ENCODE measurements around the gene NOL4L.
"Not testable (repeated sequence)": the region's sequence is repeated elsewhere in the genome, so short reads cannot be mapped to it uniquely, and the experiment has no call there.

Gene NOL4L

DNA sequence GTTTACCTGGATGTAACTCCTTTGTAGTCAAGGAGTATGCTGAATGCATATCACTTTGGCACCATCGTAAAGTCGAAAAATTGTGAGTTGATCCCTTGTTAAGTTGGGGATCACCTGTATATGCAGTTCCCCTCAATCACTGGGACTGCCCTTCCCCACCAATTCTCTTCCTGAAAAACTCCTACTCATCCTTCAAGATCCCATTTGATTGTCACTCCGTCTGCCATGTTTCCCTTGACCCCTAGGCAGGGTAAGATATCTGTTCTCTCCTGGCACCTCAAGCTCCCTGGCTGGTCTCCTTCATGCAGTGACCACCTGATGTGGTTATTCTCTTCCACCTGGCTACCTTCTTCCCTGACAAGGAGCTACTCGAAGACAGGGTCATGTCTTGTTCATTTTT, 10.0 kb upstream of the NOL4L start:
- DNase-seq: no peak

DNA sequence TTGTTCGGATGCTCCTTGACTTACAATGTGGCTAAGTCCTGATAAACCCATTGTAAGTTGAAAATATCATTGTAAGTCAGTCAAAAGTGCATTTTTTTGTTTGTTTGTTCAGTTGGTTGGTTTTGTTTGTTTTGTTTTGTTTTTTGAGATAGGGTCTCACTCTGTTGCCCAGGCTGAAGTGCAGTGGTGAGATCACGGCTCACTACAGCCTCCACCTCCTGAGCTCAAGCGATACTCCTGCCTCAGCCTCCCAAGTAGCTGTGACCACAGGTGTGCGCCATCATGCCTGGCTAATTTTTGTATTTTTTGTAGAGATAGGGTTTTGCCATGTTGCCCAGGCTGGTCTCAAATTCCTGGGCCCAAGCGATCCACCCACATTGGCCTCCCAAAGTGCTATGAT, 9.5 kb upstream of the NOL4L start:
- DNase-seq: not testable (repeated sequence)

DNA sequence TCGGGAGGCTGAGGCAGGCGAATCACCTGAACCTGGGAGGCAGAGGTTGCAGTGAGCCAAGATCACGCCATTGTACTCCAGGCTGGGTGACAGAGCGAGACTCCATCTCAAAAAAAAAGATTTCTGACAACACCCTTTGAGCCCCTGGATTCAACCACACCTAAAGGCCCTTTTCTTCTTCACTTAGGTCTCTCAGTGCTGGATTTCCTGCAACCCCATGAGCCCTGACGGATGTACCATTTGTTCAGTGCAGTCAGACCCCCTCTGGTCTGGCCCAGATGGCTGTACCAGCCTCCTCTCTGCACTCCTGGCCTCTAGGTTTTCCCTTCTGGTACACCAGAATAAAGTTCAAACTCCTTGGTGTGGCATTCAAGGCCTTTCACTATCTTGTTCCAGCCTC, 9.1 kb upstream of the NOL4L start:
- no peak for DNase-seq

DNA sequence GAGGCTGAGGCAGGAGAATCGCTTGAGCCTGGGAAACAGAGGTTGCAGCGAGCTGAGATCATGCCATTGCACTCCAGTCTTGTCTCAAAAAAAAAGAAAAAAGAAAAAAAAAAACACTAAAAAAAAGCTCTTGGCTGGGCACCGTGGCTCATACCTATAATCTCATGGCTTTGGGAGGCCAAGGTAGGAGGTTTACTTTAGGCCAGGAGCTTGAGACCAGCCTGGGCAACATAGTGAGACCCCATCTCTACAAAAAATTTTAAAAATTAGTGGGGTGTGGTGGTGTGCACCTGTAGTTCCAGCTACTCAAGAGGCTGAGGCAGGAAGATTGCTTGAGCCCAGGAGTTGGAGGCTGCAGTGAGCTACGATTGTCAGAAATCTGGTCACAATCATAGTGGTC, 7.5 kb upstream of the NOL4L start:
- not testable (repeated sequence) for DNase-seq

DNA sequence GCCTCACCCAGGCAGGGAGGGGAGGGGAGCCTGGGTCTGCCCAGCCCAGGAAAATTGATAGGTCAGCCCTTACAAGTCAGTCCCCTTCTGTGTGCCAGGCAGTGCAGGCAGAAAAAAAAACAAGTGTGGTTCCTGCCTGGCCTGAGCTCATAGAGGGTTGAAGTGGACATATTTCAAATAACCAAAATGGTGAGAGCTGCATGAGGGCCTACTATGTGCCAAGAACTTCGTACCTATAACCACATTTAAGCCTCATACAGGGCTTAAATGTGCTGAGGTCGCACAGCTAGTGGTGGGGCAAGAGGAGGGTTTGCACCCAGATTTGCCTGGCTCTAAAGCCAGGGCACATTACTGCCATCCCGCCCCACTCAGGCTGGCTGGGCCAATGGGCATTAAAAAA, 6.9 kb upstream of the NOL4L start:
- DNase-seq: no peak

DNA sequence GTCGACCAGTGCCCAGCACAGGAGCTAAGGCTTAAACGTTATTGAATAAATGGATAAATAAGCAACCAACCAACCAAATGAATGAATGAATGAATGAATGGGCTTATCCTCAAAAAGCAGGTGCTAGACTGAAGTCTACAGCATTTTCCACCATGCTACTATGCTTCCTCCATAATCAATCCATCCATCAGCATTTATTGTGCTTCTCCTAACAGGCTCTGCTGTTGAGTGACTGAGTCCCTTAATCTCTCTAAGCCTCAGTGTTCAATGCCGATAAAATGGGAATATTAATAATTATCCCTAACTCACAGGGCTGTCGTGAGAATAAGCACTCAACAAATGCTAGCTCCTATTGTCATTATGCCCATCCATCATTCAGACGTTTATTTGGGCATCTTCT, 4.6 kb upstream of the NOL4L start:
- no peak for DNase-seq

DNA sequence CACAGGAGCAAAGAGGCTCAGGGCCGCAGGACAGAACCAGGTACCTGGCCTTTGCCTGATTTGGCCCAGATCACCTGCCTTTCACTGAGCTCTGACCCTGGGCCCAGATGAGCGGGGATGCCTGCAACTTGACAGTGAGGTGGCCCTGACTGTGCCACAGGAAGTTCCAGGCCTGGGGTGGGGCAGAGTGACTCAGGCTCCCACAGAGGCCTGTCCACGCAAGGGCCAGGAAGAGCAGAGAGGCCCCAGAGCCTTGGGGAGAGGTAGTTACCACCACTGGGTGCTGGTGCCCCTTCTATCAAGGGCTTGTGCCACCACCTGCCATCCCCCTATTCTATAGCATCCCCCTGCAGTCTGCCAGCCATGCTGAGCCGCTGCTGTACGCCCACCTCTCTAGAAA, 4.1 kb upstream of the NOL4L start:
- no peak for DNase-seq

DNA sequence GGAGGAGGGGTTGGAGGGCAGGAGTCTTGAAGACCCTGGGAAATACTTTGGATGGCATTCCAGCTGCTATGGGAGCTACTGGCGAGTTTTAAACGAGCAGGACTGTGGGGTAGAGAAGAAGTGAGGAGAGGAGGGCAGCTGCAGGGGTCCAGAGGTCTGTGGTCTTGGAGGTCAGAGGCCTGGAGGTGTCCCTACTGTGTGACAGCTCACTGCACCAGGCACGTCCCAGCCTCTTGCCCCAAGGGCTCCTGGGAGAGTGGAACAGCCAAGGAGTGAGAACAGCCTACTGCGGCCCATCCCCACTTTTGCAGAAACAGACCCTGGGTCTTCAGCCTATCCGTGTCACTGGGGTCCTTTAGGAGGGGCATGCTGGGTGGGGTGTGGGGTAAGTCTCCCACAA, 2.9 kb upstream of the NOL4L start:
- DNase-seq: no peak

DNA sequence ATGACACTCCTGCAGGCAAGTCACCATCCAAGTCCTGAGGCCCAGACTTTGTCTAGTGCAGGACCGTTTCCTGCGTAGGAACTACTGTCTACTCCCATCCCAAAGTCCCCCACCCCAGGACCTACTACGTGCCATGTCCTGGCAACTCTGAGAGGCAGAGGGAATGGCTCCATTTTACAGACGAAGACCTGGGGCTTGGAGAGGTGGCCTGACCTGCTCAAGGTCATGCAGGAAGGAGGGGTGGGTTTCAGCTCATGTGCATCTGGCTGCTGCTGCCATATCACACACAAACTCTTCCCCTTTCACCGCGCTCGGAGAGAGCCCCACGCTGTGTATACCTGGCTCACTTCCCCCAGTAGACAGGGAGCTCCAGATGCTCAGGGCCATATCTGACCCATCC, 1.2 kb upstream of the NOL4L start:
- DNase-seq: no peak

DNA sequence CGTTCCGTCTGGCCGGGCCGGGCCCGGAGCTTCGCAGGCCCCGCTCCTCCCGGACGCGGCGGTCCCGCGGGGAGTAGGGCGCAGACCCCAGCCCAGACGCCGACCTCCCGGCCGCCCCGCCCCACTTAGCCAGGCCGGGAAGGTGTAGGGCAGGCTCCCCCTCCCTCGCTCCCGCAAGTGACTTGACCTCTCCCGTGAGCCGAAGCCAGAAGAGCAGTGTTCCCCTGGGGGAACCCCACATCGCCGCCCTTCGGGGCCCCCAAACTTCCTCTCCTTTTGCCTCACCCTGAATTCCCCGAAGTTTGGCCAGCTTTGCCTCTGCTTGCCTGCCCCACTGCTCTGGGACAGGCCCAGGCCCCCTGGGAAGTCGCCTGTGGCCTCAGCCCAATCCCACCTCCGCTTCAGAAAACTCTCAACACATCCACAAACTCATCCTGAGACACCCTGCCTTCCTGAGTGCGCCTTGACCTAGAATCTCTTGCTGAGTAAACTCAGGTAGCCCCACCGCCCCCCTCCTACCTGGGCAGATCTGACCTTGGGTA, 524 bp upstream of the NOL4L start:
- DNase-seq: no peak

DNA sequence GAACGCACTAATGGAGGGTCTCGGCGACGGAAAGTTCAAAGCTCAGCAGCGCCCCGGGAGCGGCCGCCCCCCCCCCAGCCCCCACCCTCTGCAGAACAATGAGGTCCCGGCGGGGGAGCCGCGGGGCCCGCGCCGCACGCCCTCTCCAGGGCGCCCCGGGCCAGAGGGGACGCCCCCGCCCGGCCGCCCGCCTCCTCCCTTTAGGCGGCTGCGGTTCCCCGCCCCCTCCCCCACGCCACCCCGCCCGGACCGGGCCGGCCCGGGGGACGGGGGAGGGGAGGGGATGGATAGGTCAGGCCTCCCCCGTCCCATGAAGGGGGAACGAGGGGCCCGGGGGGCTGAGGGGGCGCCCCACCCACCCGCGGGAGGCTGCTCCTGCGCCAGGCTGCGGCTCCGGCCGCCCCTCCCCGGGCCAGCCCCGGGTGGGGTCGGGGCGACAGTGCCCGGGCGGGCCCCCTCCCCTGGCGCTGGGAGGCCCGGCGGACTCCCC, 1.5 kb downstream of the NOL4L start:
- DNase-seq: no peak

DNA sequence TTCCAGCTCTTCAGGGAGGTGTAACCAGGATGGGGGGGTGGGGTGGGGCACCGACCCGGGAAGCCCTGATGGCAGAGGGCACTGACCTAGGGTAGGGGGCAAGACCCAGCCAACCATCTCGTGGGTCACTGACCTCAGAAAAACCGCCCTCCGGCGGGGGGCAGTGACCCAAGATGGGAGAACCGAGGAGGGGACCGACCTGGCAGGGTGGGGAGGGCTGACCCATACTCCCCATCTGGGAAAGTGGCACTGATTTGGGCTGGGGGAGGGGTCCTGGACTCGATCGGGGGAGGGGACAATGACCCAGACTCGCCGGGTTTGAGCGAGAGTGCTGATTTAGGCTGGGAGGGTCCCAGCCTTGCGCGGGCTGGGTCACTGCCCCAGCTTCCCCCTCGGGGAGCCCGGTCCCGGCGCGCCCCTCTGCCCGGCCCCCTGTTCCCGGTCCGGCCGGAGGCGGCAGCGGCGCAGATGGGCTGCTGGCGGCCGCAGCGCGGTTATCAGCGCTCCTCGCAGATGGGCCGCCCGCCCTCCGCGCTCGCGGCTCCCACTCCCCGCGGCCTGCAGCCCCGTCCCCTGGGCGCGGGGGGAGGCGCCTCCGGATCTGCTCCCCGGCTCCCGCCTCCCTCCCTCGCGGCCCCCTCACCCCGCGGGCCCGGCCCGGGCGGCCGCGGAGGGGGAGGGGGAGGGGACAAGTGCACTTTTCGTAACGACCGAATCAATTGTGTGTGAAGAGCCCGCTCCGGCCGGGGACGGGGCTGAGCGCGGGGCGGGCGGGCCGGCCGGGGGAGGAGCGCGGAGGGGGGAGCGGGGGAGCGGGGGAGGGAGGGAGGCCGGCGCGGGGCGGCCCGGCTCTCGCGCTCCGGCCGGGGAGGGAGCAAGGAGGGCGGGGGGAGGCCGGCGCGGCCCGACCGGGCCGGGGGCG, 2.2 kb downstream of the NOL4L start:
- DNase-seq: peak in 1 of 2 experiments; percentile 27

DNA sequence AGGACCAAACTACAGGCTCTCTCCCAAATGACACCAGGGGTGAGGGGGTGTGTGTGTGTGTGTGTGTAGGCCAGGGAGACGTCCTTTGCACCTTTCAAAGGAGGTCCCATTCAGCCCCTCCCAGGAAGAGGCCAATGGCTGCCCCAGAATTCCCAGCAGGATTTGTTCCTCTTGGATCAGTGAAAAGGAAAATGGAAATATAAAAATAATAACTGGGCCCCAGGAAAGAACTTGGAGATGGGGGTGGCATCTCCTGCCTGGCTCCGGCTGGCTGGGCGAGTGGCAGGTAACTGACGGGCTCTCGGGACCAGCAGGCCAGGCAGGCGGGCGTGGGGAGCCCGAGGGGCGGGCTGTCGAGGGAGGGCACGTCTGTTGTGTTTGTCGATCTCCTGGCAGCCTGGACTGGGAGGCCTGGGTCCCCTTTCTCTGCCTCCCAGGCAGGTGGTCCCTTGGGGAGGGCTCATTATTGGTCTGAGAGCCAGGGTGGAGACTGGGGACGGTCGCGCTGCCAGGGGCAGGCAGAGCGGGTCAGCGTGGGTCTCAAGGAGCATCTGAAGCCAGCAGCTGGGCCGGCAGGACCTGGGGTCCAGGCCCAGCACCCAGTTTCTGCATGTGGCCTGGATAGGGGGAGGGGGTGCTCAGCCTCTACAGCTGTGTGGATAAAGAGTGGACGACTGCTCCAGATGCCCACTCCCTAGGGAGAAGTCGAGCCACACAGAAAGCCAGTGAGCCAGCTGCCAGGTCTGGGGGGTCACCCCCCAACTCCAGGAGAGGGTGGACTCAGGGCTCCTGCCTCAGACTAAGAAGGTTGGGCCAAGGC, 3.1 kb downstream of the NOL4L start:
- DNase-seq: no peak

DNA sequence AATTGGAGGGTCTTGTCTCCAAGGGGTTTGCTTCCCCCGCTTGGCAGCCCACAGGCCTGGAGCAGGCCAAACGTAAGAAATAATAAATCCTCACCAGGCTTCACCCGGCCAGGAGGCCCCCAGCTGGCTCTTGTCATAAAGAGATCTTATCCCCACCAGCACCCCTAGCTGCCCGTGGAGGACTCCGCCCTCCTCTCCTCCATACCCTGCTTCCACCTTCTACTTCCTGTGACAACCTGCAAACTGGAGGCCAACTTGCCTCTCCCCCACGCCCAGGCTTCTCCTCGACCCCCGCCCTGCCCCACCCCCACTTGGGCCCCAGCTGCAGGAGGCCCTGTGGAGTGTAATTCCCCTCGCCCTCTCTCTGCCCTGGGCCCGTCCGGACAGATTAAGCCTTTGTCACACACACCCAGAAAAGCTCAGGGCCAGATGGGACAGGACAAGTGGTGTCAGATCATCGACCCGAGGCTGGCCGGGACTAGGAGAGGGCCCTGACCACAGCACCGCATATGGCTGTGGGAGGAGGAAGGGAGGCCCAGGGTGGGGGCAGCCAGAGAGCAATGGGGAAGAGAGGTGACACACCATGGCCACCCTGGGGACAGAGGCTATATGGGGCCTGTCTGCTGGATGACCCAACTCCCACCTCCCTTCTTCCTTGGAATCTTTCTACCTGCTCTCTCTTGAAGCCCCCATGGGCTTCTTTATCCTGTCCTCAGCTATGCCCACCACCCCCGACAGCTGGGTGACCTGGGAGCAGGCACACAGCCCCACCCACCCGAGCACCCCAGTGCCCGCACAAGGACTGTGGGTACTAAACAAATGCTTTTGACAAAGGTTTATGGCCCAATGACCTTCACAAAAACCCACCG, 3.9 kb downstream of the NOL4L start:
- no peak for DNase-seq

DNA sequence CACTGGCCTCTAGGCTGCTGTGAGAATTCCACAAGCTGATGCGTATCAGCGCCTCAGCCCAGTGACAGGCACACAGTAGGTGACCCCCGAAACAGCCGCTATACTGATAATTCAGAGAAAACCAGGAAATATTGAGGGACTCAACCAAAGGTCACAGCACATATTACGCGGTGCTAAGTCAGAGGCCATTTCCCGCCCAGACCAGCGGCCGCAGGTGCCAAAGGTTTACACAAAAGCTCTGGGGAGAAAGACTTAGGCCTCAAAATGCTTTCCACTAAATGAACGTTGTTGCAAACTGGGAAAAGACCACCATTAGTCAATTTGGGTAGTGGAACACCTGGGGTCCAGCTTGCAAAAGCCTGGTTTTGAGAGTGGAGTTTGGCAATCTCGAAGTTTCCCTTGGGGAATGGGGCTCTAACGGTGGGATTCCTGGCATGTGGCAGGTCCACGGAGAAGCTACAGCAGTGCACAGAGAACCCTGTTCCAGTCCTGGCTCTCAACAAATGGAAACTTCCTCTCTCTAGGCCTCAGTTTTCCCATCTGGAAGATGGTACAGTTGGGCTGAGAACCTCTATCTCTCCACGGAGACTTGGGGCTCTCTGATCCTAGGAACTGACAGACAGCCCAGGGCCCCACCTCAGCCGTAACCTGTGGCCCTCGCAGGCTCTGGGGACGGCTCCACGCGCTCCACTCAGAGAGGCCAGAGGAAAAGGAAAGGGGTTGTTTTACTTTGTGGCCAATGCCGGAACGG, 4.7 kb downstream of the NOL4L start:
- DNase-seq: no peak

DNA sequence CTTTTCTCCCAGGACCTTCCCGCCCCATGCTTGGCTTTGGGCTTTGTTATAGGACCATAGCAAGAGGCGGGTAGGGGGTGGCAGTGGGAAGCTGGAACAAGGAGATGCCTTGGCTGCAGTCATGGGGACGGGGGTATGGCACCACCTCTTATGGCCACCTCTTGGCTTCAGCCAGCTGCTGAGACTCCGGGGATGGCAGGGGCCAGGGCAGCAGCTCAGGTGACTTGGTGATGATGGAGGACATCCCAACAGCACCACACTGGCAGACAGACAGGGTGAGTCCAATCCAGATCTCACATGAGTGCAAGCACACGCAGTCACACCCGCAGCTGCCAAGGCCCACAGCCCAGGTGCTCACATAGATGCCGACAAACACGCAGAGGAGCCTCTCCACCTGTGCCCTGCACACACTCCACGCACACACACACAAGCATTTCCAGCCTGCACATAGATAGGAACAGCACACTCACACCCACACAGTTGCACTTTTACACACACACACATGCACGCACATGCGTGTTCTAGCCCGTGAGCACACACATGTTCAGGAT, 6.2 kb downstream of the NOL4L start:
- DNase-seq: no peak

DNA sequence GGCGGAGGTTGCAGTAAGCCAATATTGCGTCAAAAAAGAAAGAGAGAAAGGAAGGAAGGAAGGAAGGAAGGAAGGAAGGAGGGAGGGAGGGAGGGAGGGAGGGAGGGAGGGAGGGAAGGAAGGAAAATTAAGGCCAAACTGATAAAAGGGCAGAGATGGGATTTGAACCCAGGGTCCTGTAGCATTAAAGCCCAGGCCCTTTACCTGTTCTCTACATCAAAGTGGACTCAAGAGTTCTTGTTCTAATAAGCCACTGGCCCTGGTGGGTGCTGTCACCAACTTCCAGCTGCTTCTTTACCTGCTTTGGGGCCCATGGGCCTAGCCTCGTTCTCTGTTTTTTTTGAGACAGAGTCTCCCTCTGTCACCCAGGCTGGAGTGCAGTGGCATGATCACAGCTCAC, 7.1 kb downstream of the NOL4L start:
- DNase-seq: not testable (repeated sequence)

DNA sequence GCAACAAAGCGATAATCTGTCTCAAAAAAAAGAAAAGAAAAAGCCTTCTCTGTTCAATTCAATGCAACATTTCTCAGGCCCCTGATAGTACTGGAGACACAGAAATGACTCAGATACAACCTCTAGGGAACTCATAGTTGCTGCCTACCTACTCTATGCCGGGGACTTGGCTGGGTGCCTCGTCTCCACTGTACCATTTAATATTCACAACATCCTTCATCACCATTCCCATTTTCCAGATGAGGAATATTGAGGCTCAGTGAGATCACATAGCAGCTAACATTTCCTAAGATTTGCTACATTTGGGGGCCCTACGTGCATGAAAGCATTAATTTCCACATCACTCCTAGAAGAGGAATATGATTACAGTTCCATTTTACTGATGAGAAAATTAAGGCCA, 7.5 kb downstream of the NOL4L start:
- DNase-seq: no peak

DNA sequence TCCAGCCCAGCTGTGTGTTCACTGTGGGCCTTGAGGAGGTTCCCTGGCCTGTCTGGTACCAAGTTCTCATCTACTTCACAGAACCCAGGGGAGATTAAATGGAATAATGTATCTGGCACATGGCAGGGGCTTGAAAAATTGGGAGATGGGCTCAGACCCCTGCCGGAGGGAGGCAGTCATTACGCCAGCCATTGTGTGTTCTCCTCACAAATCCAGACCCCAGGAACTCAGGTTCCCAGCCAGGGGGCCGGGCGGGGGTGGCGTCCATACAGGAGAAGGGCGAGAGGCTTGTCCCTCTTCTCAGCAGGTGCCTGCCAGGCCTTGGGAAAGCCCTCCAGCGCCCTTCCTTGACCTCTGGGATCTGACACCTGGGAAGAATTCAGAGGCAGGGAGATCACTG, 8.1 kb downstream of the NOL4L start:
- no peak for DNase-seq

DNA sequence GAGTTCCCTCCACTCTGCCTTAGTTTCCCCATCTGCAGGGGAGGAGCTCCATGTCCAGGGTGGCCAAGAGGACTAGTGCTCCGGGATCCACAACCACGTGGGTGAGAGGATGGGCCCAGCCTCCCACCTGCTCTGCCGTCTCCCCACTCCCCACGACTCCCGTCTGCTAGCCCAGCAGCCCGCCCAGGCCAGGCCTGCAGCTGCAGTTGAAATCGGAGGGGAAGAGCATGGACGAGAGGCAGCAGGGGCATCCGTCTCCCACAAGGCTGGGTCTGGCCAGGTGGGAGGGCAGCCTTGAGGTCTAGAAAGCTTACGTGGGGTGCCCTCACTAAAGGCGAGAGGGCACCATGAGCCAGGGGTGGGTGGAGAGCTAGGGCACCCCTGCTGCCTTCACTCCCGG, 8.6 kb downstream of the NOL4L start:
- no peak for DNase-seq

DNA sequence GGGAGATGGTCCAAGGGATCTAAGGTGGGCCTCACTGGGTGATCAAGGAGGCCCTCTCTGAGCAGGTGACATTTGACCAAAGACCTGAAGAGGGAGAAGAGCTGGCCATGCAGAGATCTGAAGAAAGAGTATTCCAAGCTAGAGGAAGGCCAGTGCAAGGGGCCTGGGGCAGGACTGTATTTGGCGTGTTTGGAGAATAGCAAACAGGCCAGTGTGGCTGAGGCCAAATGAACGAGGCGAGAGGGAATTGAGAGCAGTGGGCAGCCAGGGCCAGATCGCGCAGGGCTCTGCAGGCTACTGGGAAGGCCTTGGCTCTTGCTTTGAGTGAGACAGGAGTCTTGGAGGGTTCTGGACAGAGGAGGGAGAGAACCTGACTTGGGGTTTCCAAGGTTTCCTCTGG, 9.3 kb downstream of the NOL4L start:
- DNase-seq: no peak

DNA sequence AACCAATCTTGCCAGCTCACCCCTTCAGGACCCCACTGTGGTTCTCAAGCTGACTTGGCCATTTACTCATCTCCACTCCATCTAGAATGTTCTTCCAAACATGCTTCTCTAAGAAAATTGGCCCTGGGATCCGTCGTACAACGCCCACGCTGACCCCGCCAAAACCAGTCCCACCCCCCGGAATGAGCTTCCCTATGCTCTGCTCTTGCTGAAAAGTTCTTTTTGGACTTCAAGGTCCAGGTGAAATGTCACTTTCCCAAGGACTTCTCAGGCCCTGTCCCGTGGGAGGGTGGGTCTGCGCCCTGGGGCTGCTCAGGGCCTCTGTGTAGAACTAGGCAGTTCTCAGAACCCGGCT, 9.9 kb downstream of the NOL4L start:
- DNase-seq: no peak

Data from NCI-H446 (cell line).